ENCODE measurements around the gene CNTN4. TPM values are rescaled to one million over a fixed set of nuclear protein-coding genes. Genes with fewer than 3 reads are reported as not detected.

The CNTN4 gene
- total and polyA plus RNA-seq, 5 experiments from 2014 or later: not detected

- ATAC-seq (no peak), DNase-seq (no peak)
- Mint-ChIP-seq H3K27ac (no peak overlapping the region), H3K9me3 (no peaks in the 10 kb centered on the region), H3K4me3 (no peak overlapping the region), H3K36me3 (no peaks in the 10 kb centered on the region), H3K4me1 (no peaks in the 10 kb centered on the region), H3K27me3 (peaks cover 3 to 14% (median 9%) of the 10 kb centered on the region in 5 donors)
- POLR2A ChIA-PET: no interaction called here
Measured at GRCh38 chr3:2731843-2732242, 633.2 kb downstream of the CNTN4 start.

GRCh38 chr3:2735392-2735894 is 636.8 kb downstream of the CNTN4 start:
- POLR2A ChIA-PET: no interaction called here
- no peak for DNase-seq
- no peak for ATAC-seq
- no peaks in the 10 kb centered on the region for H3K4me1 Mint-ChIP-seq
- H3K4me3 Mint-ChIP-seq: no peak overlapping the region
- peaks cover 5 to 19% (median 13%) of the 10 kb centered on the region in 5 donors for H3K27me3 Mint-ChIP-seq
- H3K27ac Mint-ChIP-seq: no peak overlapping the region
- no peaks in the 10 kb centered on the region for H3K36me3 Mint-ChIP-seq
- H3K9me3 Mint-ChIP-seq: peaks cover 0 to 3% (median 0%) of the 10 kb centered on the region in 9 donors

GRCh38 chr3:2741516-2741915 is 642.9 kb downstream of the CNTN4 start:
- ATAC-seq (no peak), DNase-seq (no peak)
- H3K27me3 Mint-ChIP-seq: peaks cover 2 to 12% (median 3%) of the 10 kb centered on the region in 5 donors
- no peaks in the 10 kb centered on the region for H3K4me1 Mint-ChIP-seq
- peaks cover 0 to 3% (median 0%) of the 10 kb centered on the region in 9 donors for H3K9me3 Mint-ChIP-seq
- no peak overlapping the region for H3K4me3 Mint-ChIP-seq
- POLR2A ChIA-PET: no interaction called here
- no peaks in the 10 kb centered on the region for H3K36me3 Mint-ChIP-seq
- H3K27ac Mint-ChIP-seq: no peak overlapping the region

GRCh38 chr3:2765002-2765579 is 666.4 kb downstream of the CNTN4 start:
- H3K4me1 Mint-ChIP-seq: peaks cover 0 to 2% (median 0%) of the 10 kb centered on the region in 4 donors
- peak in 2 of 10 donors; percentile 8 to 30 for DNase-seq

GRCh38 chr3:2770451-2770850 is 671.8 kb downstream of the CNTN4 start:
- H3K4me3 Mint-ChIP-seq: no peak overlapping the region
- ATAC-seq: no peak
- H3K27me3 Mint-ChIP-seq: peaks cover 0 to 12% (median 3%) of the 10 kb centered on the region in 5 donors
- H3K9me3 Mint-ChIP-seq: peaks cover 0 to 5% (median 0%) of the 10 kb centered on the region in 9 donors
- no peak overlapping the region for H3K27ac Mint-ChIP-seq
- no peaks in the 10 kb centered on the region for H3K36me3 Mint-ChIP-seq
- no peak for DNase-seq
- POLR2A ChIA-PET: no interaction called here
- no peaks in the 10 kb centered on the region for H3K4me1 Mint-ChIP-seq

More at GRCh38 chr3:2765002-2765579, 666.4 kb downstream of the CNTN4 start:
- Mint-ChIP-seq H3K4me3 (no peak overlapping the region), H3K27me3 (peaks cover 1 to 28% (median 7%) of the 10 kb centered on the region in 5 donors), H3K36me3 (no peaks in the 10 kb centered on the region), H3K9me3 (no peaks in the 10 kb centered on the region), H3K27ac (no peak overlapping the region)
- POLR2A ChIA-PET: no interaction called here
- peak; percentile 56 to 67 for ATAC-seq

- Mint-ChIP-seq H3K27ac (no peak overlapping the region), H3K36me3 (no peaks in the 10 kb centered on the region), H3K4me3 (no peak overlapping the region), H3K9me3 (peaks cover 0 to 5% (median 0%) of the 10 kb centered on the region in 9 donors), H3K4me1 (no peaks in the 10 kb centered on the region), H3K27me3 (peaks cover 0 to 9% (median 3%) of the 10 kb centered on the region in 5 donors)
- no peak for ATAC-seq
- no peak for DNase-seq
- POLR2A ChIA-PET: no interaction called here
Measured at GRCh38 chr3:2771193-2771592, 672.5 kb downstream of the CNTN4 start.

GRCh38 chr3:2771741-2772140 is 673.1 kb downstream of the CNTN4 start:
- Mint-ChIP-seq H3K36me3 (no peaks in the 10 kb centered on the region), H3K27me3 (peaks cover 0 to 9% (median 3%) of the 10 kb centered on the region in 5 donors), H3K9me3 (peaks cover 0 to 5% (median 0%) of the 10 kb centered on the region in 9 donors), H3K4me1 (no peaks in the 10 kb centered on the region), H3K4me3 (no peak overlapping the region), H3K27ac (no peak overlapping the region)
- POLR2A ChIA-PET: no interaction called here
- DNase-seq: no peak
- ATAC-seq: no peak

GRCh38 chr3:2772803-2773202 is 674.1 kb downstream of the CNTN4 start:
- POLR2A ChIA-PET: no interaction called here
- H3K27me3 Mint-ChIP-seq: peaks cover 0 to 7% (median 2%) of the 10 kb centered on the region in 5 donors
- DNase-seq (no peak), ATAC-seq (no peak)
- H3K4me3 Mint-ChIP-seq: no peak overlapping the region
- H3K36me3 Mint-ChIP-seq: no peaks in the 10 kb centered on the region
- no peak overlapping the region for H3K27ac Mint-ChIP-seq
- peaks cover 0 to 5% (median 0%) of the 10 kb centered on the region in 9 donors for H3K9me3 Mint-ChIP-seq
- no peaks in the 10 kb centered on the region for H3K4me1 Mint-ChIP-seq

GRCh38 chr3:2774481-2775249 is 676.0 kb downstream of the CNTN4 start:
- POLR2A ChIA-PET: no interaction called here
- peaks cover 0 to 5% (median 0%) of the 10 kb centered on the region in 9 donors for H3K9me3 Mint-ChIP-seq

GRCh38 chr3:2783261-2783660 is 684.6 kb downstream of the CNTN4 start:
- peaks cover 0 to 2% (median 0%) of the 10 kb centered on the region in 9 donors for H3K9me3 Mint-ChIP-seq

More at GRCh38 chr3:2774481-2775249, 676.0 kb downstream of the CNTN4 start:
- DNase-seq (no peak), ATAC-seq (no peak)
- no peak overlapping the region for H3K4me3 Mint-ChIP-seq
- no peaks in the 10 kb centered on the region for H3K36me3 Mint-ChIP-seq
- H3K4me1 Mint-ChIP-seq: no peaks in the 10 kb centered on the region
- peaks cover 0 to 7% (median 2%) of the 10 kb centered on the region in 5 donors for H3K27me3 Mint-ChIP-seq
- H3K27ac Mint-ChIP-seq: no peak overlapping the region

GRCh38 chr3:2784627-2785026 is 686.0 kb downstream of the CNTN4 start:
- POLR2A ChIA-PET: no interaction called here
- H3K27me3 Mint-ChIP-seq: peaks cover 0 to 9% (median 0%) of the 10 kb centered on the region in 5 donors

More at GRCh38 chr3:2783261-2783660, 684.6 kb downstream of the CNTN4 start:
- Mint-ChIP-seq H3K27ac (no peak overlapping the region), H3K4me1 (no peaks in the 10 kb centered on the region), H3K4me3 (no peak overlapping the region), H3K27me3 (peaks cover 0 to 7% (median 0%) of the 10 kb centered on the region in 5 donors), H3K36me3 (no peaks in the 10 kb centered on the region)
- ATAC-seq (no peak), DNase-seq (no peak)
- POLR2A ChIA-PET: no interaction called here

GRCh38 chr3:2790266-2790815 is 691.7 kb downstream of the CNTN4 start:
- no peaks in the 10 kb centered on the region for H3K4me1 Mint-ChIP-seq
- no peak overlapping the region for H3K27ac Mint-ChIP-seq
- no peak for ATAC-seq
- no peaks in the 10 kb centered on the region for H3K36me3 Mint-ChIP-seq
- POLR2A ChIA-PET: no interaction called here
- H3K4me3 Mint-ChIP-seq: no peak overlapping the region
- no peak for DNase-seq
- H3K27me3 Mint-ChIP-seq: peaks cover 0 to 7% (median 2%) of the 10 kb centered on the region in 5 donors
- no peaks in the 10 kb centered on the region for H3K9me3 Mint-ChIP-seq

More at GRCh38 chr3:2784627-2785026, 686.0 kb downstream of the CNTN4 start:
- no peak for DNase-seq
- no peaks in the 10 kb centered on the region for H3K36me3 Mint-ChIP-seq
- H3K9me3 Mint-ChIP-seq: peaks cover 0 to 2% (median 0%) of the 10 kb centered on the region in 9 donors
- no peak overlapping the region for H3K27ac Mint-ChIP-seq
- ATAC-seq: no peak
- no peak overlapping the region for H3K4me3 Mint-ChIP-seq
- H3K4me1 Mint-ChIP-seq: no peaks in the 10 kb centered on the region

GRCh38 chr3:2792432-2792831 is 693.8 kb downstream of the CNTN4 start:
- H3K27me3 Mint-ChIP-seq: peaks cover 0 to 4% (median 0%) of the 10 kb centered on the region in 5 donors
- H3K9me3 Mint-ChIP-seq: no peaks in the 10 kb centered on the region
- no peaks in the 10 kb centered on the region for H3K36me3 Mint-ChIP-seq
- H3K4me1 Mint-ChIP-seq: no peaks in the 10 kb centered on the region
- H3K27ac Mint-ChIP-seq: no peak overlapping the region
- H3K4me3 Mint-ChIP-seq: no peak overlapping the region
- POLR2A ChIA-PET: no interaction called here
- no peak for DNase-seq
- no peak for ATAC-seq

All from naive thymus-derived CD8-positive, alpha-beta T cell (primary cell).